HG03432 (cell line): ENCODE results near the gene CD58.
"Not testable (repeated sequence)": the region's sequence is repeated elsewhere in the genome, so short reads cannot be mapped to it uniquely, and the experiment has no call there.

Experiments used
- ATAC-seq: cut with Tn5 transposase; IDR thresholded peaks from one replicate; pipeline ENCODE4 v1.9.1; 2021; ENCODE audit warnings: mild to moderate bottlenecking, moderate library complexity; ENCODE audit not compliant: unreplicated experiment

Gene CD58

GRCh38 chr1:116570358-116571214, at the start of gene CD58:
CD58 (minus strand) TSS chr1:116571026; CDS start chr1:116570972, 54 bp downstream.
- peak; percentile 68 for ATAC-seq

DNA sequence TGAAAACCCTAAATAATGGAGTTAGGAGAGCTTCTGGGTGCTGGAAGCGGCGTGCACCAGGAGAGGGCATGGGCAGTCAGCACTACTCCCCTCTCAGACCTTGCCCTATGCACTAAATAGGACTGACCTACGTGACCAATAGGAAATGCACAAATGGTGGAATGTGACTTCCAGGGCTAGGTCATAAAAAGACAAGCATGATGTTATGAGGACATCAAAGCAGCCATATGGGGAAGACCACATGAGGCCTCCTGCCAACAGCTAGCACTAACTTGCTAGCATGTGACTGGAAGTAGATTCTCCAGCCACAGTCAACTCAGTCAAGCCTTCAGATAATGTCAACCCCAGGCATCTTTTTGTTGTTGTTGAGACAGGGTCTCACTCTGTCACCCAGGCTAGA, 49.6 kb upstream of the CD58 start:
- ATAC-seq, result not testable (repeated sequence)

DNA sequence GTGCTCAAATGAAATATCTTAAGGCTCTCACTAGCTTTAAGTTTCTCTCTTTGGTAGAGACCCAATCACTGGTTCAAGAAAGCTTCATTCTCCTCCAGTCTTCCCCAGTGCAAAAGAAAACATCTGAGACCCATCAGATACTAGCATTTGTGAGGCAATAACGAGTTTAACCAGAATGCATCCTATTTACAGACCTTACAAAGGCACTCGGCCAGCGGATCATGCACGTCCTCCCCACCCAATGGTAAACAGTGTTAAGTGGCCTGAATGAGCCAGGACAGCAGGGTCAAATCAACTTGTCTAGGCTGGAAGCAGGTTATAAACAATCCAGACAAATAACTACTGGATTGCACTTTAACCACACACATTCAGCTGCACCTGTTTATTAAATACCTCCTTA, 48.3 kb upstream of the CD58 start:
- not testable (repeated sequence) for ATAC-seq

GRCh38 chr1:116617808-116618207, 47.0 kb upstream of the CD58 start:
- ATAC-seq, result not testable (repeated sequence)

- not testable (repeated sequence) for ATAC-seq
Observed at GRCh38 chr1:116613825-116614224, 43.0 kb upstream of the CD58 start.

GRCh38 chr1:116609801-116610371, 39.1 kb upstream of the CD58 start:
- ATAC-seq, result not testable (repeated sequence)

DNA sequence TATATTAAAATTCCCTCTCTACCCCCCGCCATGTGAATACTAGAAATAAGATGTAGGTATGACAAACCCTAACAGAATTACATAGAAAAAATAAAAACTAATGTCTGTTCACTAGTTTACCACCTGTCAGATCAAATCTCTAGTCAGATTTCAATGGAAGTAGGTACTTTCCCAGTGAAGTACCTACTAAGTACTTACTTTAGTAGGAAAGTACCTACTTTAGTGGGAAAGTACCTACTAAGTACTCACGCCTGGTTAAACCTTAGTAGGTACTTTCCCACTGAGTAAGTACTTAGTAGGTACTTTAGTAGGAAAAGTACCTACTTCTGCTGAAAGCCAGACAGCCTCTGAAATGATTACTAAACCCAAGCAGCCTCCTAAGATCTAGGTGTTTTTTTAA, 38.0 kb upstream of the CD58 start:
- not testable (repeated sequence) for ATAC-seq

DNA sequence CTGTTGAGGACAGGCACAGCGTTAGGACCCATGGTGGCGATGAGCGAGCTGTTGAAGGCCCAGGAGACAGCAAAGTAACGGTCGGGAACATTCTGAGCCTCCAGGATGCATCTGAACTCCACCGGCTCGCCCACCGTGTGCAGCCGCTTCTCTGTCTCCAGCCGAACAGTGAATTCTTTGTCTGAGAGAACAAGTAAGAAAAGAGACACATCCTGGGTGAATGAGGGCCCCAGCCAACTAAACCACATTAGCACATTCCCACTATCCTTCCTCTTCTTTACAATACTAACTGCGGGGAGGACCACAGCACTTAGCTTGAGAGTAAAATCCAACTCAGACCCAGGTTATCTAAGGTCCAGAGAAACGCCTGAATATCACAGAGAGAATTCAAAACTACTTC, 37.3 kb upstream of the CD58 start:
- not testable (repeated sequence) for ATAC-seq

DNA sequence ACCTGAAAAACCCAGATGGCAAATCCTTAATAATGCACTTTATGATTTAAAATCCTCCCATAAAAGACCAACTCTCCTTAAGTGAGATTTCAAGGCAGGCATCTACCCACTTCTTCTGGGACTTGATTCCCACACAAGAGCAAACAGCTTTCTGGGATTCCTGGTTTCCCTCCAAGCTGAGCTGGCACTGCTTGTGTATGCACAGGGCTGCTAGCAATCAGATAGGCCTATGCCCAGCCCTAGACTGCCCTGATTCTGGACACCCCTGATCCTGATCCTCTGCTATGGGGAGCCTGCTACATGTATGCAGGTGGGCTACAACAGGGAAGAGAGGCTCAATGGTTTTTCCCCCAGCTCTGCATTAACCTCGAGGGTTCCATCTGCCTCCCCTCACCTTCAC, 36.6 kb upstream of the CD58 start:
- not testable (repeated sequence) for ATAC-seq

DNA sequence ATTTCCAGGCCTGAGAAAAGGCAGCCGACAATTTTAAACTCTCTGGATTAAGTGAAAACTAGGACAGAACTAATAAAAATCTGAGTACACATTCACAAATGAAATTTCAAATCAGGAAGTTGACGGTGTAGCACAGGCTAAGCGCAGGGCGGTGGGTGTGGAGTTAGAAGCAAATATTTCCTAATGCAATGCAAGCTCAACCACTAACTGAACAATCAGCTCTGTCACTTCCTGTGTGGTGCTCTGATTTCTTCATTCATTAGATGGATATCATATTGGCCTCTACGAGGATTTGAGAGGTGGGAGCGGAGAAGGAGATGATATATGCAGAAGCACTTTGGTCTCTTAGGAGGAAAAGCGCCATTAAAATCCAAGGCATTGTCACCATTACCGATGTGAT, 35.2 kb upstream of the CD58 start:
- ATAC-seq, result not testable (repeated sequence)

GRCh38 chr1:116605315-116605714, 34.5 kb upstream of the CD58 start:
- ATAC-seq, result no peak

- ATAC-seq, result not testable (repeated sequence)
Observed at GRCh38 chr1:116604408-116604807, 33.6 kb upstream of the CD58 start.

GRCh38 chr1:116603646-116604045, 32.8 kb upstream of the CD58 start:
- not testable (repeated sequence) for ATAC-seq

- not testable (repeated sequence) for ATAC-seq
Observed at GRCh38 chr1:116599369-116599768, 28.5 kb upstream of the CD58 start.

DNA sequence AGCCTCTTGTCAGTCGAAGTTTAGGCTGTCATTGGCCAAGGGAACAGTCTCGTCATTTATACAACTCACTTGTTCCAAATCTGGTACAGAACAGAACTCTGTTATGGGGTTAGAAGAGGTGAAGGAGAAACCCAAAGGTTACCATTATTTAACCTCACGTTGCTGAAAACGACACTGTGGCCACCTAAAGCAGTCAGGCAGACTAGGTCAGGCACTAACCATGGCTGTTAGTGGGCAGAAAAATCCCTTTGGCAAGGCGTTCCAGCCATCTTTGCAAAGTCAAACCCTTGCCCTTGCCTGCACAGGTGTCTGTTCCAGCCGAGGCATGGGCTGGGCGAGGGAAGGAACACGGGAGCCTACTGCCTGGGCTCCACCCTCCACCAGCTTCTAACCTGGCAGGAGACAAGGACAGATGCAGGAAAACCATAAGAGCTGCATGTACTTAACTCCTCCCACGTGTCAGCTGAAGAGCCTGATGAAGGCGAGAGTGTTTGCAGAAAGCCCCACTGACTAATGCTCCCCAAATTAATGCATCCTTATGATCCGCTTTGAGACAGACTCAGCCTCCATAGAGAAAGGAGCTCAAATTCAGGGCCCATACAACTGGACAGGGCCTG, 27.7 kb upstream of the CD58 start:
- not testable (repeated sequence) for ATAC-seq

GRCh38 chr1:116597388-116597787, 26.6 kb upstream of the CD58 start:
- ATAC-seq, result peak; percentile 81

GRCh38 chr1:116596742-116597307, 26.0 kb upstream of the CD58 start:
- ATAC-seq, result not testable (repeated sequence)

DNA sequence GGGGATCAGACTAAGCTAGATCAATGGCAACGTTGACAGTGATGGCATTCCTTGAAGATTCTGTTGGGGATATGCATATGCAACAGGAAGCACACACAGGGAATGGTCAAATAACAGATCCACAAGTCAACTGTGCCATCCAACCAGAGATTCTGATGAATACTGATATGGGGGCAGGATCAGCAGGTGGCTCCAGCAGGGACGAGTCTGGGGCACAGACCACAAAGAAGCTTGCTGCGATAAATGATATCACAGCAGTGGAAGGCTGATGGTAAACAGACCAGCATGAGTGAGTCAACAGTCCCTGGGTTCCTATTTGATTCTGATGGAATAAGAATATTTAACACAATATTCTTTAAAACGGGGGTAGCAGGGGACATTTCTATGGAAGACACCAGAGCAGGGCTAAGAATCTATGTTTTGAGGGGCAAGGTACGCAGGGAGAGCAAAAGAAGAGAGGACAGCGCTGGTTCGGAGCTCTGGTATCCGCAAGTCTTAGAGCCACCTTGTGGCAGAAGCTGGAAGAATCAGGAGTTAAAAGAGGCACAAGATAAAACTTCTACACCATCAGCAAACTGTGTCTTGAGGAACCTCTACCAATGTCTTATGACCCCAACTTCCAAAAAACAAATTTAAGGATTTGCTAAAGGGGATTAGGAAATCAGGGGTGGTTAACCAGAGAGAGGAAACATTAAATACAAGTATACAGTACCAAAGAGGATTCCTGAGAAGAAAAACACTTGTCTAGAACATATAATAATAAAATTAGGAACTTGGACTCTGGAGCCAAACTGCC, 25.3 kb upstream of the CD58 start:
- ATAC-seq, result peak; percentile 52

DNA sequence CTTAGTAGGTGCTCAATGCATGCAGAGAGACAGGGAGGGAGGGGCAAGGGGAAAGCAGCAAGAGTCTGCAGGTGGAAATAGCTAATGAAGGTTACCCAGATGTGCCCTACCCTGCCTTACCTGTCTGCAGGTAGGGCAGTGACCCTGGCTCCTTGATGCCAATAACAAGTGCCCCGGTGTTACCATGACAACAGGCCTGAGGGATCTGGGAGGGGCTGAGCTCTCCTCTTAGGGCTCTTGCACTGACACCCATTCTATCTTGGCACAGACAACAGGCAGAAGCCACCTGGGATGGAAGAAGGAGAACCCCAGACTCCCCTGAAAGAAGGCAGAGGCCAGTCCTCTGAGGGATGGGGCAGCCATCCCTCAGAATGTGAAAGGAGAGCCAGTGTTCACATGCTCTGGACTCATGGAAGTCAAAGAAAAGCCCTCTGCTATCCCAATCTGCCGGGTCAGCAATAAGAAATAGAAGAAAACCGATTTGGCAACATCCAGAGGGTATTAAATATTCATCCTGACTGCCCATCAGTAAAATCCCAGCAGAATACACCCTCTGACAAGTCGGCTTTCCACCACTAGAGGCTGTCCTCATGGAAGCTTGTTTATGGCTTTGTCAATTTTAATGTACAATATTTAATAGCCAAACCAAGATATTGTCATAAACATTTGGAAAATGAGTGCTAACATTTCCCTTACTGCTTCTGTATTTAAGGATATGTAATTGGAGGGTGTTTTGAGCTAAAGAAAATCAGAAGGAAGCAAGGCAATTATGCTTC, 24.4 kb upstream of the CD58 start:
- ATAC-seq, result not testable (repeated sequence)

GRCh38 chr1:116593977-116594376, 23.2 kb upstream of the CD58 start:
- ATAC-seq, result not testable (repeated sequence)
